Fibroblast of lung (primary cell): Measurements from ENCODE around the gene ITPKB.

Experiments used
- CTCF ChIP-seq, 2 donors: IDR thresholded peaks in 1 of 2; conservative IDR thresholded peaks in 1 of 2; 1 replicate in 1 of 2; 2 replicates in 1 of 2; pipeline ENCODE4 v1.5.1; 2011 to 2012; ENCODE audit warnings: low read length in 2 of 2, control low read depth in 1 of 2, inconsistent platforms in 1 of 2, low read depth in 1 of 2, mild to moderate bottlenecking in 1 of 2
- EZH2 ChIP-seq: IDR thresholded peaks from 2 replicates; pipeline ENCODE4 v1.5.1; 2012; ENCODE audit warnings: low read length, control low read depth, mild to moderate bottlenecking; ENCODE audit errors: missing control alignments

DNA sequence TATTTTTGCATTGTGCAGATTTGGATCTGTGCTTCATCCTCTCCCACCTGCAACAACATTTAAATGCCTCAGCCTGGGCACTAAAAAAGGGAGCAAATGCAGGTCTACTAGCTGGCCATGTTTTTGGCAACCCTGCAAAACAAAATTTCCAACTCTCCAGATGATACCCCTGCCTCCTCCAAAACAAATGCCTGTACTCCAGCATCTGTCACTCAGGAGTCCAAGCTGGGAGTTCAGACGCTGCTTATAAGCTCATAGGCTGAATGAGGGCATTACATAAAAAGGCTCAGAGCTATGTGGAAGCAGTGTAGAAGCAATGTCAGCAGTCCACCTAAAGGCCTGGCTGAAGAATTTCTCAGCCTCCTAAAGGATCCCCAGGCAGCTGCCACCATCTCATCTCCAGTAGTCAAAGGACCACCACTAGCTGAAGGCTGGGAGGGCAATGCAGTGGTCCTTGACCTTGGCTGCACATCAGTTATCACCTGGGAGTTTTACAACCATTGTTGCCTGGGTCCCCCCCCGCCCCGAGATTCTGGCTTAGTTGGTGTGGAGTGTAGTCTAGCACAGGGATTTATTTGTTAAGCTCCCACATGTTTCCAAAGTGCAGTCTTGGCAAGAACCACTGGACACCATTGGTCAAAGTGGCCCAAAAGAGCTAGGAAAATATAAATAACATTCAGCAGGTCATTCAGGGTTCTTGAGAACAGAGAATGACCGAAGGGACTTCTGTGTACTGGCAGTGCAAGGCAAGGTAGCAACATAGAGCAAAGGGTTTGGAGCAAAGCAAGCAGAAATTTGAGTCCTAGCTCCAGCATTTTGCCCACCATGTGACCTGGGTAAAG is 57.2 kb downstream of the ITPKB start:
- no peak for TF ChIP-seq CTCF (conservative IDR thresholded peaks at IDR 0.05 in 1 of 2, IDR thresholded peaks at IDR 0.05 in 1 of 2; ENCODE audit: low read depth in 1 of 2, low read length in 2 of 2)
- TF ChIP-seq EZH2 = no peak
